ENCODE measurements around the gene BDKRB1. TPM values are rescaled to one million over a fixed set of nuclear protein-coding genes. Genes with fewer than 3 reads are reported as not detected.

BDKRB1 gene
- total RNA-seq, 1 donor from 2014 or later = not detected

DNA sequence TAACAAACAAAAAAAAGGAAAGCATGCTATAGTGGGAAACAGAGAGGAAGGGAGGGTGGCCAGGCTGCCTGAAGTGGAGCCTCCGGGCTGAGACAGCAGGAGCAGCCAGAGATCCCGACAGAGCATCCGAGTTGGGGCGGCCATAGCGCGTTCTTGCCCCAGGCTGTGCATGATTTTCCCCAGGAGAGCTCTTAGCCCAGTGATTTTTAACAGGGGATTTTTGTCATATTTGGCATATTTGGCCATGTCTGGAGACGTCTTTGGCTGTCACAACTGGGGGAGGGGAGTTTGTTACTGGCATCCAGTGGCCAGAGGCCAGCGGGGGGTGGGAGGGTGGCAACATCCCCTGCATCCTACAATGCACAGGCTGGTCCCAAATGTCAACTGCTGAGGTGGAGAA, 23.6 kb downstream of the BDKRB1 start:
- Mint-ChIP-seq H3K27me3 (no peaks in the 10 kb centered on the region), H3K27ac (no peak overlapping the region), H3K4me3 (no peak overlapping the region), H3K4me1 (peaks cover 2% of the 10 kb centered on the region), H3K36me3 (ENCODE audit: low read depth) (peaks cover 20% of the 10 kb centered on the region), H3K9me3 (peaks cover 3% of the 10 kb centered on the region)
- intact Hi-C loops (cut with micrococcal nuclease) = no loop called here
- ChIA-PET POLR2A (no interaction called here), CTCF (no interaction called here)
- ATAC-seq (ENCODE audit: low read depth) = no peak
- DNase-seq = no peak
- TF ChIP-seq, protein P1, sequence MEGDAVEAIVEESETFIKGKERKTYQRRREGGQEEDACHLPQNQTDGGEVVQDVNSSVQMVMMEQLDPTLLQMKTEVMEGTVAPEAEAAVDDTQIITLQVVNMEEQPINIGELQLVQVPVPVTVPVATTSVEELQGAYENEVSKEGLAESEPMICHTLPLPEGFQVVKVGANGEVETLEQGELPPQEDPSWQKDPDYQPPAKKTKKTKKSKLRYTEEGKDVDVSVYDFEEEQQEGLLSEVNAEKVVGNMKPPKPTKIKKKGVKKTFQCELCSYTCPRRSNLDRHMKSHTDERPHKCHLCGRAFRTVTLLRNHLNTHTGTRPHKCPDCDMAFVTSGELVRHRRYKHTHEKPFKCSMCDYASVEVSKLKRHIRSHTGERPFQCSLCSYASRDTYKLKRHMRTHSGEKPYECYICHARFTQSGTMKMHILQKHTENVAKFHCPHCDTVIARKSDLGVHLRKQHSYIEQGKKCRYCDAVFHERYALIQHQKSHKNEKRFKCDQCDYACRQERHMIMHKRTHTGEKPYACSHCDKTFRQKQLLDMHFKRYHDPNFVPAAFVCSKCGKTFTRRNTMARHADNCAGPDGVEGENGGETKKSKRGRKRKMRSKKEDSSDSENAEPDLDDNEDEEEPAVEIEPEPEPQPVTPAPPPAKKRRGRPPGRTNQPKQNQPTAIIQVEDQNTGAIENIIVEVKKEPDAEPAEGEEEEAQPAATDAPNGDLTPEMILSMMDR (IDR thresholded peaks at IDR 0.05) = no peak

DNA sequence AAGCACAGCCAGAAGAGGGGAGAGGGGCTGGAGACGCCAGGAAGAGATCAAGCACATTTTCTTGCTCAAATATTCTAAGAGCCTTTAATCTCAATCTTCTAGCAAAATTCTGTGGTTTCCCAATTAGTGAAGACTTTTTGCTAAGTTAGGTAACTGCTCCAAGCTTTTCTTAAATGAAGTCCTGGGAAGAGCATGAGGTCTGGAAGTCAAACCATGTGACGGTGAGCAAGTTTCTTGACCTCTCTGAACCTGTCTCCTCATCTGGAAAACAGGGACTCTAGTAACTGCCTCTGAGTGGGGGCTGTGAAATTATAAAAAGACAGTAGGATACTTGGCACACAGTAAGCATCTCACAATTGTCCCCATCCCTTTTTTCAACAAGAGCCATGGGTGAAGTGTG, 24.1 kb downstream of the BDKRB1 start:
- no peak for ATAC-seq (ENCODE audit: low read depth)
- no peak overlapping the region for H3K4me3 Mint-ChIP-seq
- intact Hi-C loops (cut with micrococcal nuclease) = no loop called here
- no peaks in the 10 kb centered on the region for H3K27me3 Mint-ChIP-seq
- ChIA-PET POLR2A (no interaction called here), CTCF (no interaction called here)
- peaks cover 24% of the 10 kb centered on the region for H3K36me3 Mint-ChIP-seq (ENCODE audit: low read depth)
- TF ChIP-seq, protein P1 (IDR thresholded peaks at IDR 0.05) = no peak
- DNase-seq = no peak
- peaks cover 2% of the 10 kb centered on the region for H3K4me1 Mint-ChIP-seq
- no peak overlapping the region for H3K27ac Mint-ChIP-seq
- H3K9me3 Mint-ChIP-seq = peaks cover 3% of the 10 kb centered on the region

DNA sequence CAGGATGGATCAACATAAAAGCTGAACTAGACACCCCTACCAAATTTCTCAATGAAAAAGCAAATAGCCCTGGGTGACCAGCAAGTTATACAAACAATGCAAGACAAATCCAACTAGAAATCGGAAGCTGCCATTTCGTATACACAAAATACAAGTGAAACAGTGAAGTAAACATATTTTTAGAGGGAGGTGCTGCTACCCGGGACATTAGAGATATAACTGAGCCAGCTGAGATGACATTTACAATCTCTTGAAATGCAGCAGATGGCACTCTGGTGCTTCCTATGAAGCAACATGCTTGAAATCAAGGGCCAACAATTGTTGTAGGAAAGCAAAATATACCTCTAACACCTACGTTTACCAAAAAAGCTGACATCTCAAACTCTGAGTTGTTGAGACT, 25.5 kb downstream of the BDKRB1 start:
- H3K27ac Mint-ChIP-seq = no peak overlapping the region
- ATAC-seq (ENCODE audit: low read depth) (no peak), DNase-seq (no peak)
- no peaks in the 10 kb centered on the region for H3K27me3 Mint-ChIP-seq
- peaks cover 3% of the 10 kb centered on the region for H3K9me3 Mint-ChIP-seq
- ChIA-PET POLR2A (no interaction called here), CTCF (no interaction called here)
- H3K36me3 Mint-ChIP-seq (ENCODE audit: low read depth) = peaks cover 36% of the 10 kb centered on the region
- TF ChIP-seq, protein P1 (IDR thresholded peaks at IDR 0.05) = no peak
- H3K4me3 Mint-ChIP-seq = no peak overlapping the region
- intact Hi-C loops (cut with micrococcal nuclease) = no loop called here
- H3K4me1 Mint-ChIP-seq = no peaks in the 10 kb centered on the region

DNA sequence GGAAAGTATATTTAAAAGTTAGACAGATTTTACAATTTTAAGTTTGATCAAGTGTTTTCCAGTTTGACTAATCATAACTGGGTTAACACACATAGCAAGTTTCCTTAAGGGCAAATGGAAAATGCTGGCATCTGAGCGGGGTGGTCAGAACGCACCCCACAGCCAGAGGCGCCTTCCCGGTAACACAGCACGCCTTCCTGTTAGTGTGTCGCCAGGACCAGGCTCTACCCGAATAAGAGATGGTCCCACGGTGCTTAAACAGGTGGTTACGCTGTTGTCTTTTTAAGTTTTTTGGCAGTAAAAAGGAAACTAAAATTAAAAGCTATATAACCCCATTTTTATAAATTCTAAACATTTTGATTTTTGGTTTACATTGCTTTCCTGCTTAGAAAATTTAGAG, 28.0 kb downstream of the BDKRB1 start:
- no peaks in the 10 kb centered on the region for H3K9me3 Mint-ChIP-seq
- POLR2A ChIA-PET = no interaction called here
- peaks cover 56% of the 10 kb centered on the region for H3K36me3 Mint-ChIP-seq (ENCODE audit: low read depth)
- no peak overlapping the region for H3K4me3 Mint-ChIP-seq
- CTCF ChIA-PET = no interaction called here
- H3K27me3 Mint-ChIP-seq = no peaks in the 10 kb centered on the region
- ATAC-seq (ENCODE audit: low read depth) (no peak), DNase-seq (no peak)
- H3K27ac Mint-ChIP-seq = no peak overlapping the region
- TF ChIP-seq, protein P1 (IDR thresholded peaks at IDR 0.05) = no peak
- intact Hi-C loops (cut with micrococcal nuclease) = no loop called here
- H3K4me1 Mint-ChIP-seq = no peaks in the 10 kb centered on the region

DNA sequence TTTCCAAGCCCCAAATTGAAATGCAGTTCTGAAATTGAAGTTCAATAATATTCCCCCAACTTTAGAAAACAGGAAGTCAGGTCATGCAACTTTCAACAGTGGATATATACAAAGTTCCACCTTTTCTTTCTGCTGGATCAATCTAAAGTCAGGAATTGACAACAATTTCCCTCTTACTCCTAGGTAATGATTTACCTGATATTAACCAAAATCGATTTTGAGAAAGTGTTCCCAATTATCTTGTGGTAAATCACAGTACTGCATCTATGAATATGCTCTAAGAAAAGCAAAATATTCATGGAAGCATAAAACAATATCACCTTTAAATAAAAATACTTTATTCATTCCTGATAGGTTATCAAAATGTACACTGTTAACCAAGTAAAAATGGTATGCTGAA, 28.4 kb downstream of the BDKRB1 start:
- H3K27ac Mint-ChIP-seq = no peak overlapping the region
- ChIA-PET POLR2A (no interaction called here), CTCF (no interaction called here)
- H3K27me3 Mint-ChIP-seq = no peaks in the 10 kb centered on the region
- ATAC-seq (ENCODE audit: low read depth) (no peak), DNase-seq (no peak)
- intact Hi-C loops (cut with micrococcal nuclease) = no loop called here
- no peaks in the 10 kb centered on the region for H3K4me1 Mint-ChIP-seq
- TF ChIP-seq, protein P1 (IDR thresholded peaks at IDR 0.05) = no peak
- no peak overlapping the region for H3K4me3 Mint-ChIP-seq
- H3K36me3 Mint-ChIP-seq (ENCODE audit: low read depth) = peaks cover 59% of the 10 kb centered on the region
- no peaks in the 10 kb centered on the region for H3K9me3 Mint-ChIP-seq
